ENCODE results near the gene DMGDH.

The DMGDH gene

GRCh38 chr5:79062436-79062835 is 7.0 kb downstream of the DMGDH start:
- DNase-seq, result no peak

DNA sequence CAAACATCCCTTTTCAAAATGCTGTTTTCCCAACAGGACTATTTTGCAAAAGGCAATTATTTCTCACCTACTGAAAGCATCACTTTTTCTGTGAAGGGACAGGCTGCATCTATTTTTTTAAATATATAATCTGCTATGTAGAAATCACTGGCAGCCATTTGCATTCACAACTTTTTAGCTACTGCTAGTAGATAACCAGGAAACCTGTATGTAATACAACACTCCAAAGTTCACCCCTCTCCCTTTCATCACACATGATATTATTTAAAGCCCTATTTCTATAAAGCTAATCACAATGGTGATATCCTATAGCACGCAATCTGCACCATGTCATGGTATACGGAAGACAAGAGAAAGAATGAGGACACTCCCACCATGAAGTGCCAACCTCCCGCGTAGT is 9.8 kb downstream of the DMGDH start:
- no peak for DNase-seq

GRCh38 chr5:79056847-79057246 is 12.6 kb downstream of the DMGDH start:
- no peak for DNase-seq

DNA sequence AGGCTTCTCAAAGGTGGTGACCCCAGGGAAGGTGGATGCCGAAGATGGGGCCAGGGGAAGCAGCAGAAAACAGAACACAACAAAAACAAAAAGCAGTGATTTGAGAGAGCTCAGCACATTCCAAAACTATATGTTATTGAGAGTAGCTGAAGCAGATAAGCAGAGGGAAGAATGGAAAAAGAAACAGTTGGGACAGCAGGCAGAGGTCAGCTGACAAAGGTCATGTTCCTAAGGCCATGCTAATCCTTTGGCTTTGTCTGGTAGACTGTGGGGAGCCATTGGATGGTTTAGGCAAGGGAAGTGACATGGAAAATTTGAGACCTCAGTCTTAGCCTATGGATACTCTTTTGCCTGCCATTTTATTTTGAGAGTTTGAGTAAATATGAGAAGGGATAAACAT is 14.5 kb downstream of the DMGDH start:
- no peak for DNase-seq

DNA sequence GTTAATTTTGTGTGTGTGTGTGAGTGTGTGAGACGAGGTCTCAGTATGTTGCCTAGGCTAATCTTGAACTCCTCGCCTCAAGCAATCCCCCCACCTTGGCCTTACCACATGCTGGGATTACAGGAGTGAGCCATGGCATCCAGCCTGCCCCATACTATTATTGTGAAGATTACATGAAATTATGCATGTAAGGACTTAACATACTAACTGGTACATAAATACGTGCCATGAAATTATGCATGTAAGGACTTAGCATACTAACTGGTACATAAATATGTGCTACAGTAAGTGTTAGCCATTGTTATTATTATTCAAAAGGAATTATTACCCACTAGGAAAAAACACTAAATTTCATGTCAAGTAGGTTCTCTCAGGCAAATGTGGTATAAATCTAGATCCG is 16.2 kb downstream of the DMGDH start:
- DNase-seq, result no peak

DNA sequence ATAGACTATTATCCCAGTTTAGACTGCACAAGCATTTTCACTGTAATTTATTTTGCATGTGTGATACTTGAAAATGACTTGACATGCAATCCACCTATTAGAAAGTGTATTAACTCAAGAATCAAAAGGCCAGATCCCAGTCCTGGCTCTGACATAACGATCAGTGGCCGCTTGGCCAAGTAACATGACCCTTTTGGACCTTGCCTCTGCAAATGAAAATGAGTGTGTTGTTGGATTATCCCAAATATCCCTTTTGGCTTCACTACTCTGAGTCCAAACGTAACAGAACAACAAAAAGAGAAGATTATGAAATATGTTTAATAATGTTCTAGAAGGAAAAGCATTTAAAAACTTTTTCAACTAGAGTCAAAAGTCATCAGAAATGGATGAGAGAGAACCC is 19.0 kb downstream of the DMGDH start:
- no peak for DNase-seq

GRCh38 chr5:79048437-79048836 is 21.0 kb downstream of the DMGDH start:
- DNase-seq, result no peak

DNA sequence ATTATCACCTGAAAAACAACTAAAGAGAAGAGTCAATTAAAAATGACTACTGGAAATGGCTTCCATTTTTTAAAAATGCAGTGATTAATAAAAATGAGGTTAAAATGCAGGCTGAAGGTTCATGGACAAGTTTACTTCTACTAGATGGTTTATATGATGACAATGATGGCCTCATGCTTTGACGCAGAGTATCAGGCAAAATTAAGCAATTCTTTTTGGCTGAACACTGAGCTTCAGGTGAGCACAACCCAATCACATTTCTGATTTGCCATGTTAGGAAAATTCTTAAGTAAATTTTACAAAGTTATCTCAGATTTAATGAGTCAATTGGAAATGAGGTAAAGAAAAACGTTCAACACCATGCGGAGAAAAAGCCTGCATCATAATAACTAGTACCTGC is 22.3 kb downstream of the DMGDH start:
- DNase-seq, result no peak

DNA sequence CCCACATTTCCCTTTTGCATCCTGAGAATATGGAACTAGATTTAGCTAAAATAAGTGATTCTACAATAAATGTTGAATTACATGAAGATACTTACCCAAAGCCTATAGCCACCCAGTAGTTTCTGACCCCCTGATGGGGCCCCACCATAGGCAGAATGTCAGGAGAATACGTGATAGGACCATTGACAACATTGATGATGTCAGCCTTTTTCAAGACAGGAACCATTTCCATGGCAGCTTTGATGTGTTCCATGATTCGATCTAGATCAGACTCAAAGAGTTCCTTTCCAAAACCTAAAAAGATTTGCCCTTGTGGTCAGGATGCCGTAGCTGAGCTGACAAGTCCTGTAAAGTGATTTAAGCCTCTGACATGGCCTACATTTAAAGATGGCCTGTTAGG is 27.3 kb downstream of the DMGDH start:
- DNase-seq, result no peak

DNA sequence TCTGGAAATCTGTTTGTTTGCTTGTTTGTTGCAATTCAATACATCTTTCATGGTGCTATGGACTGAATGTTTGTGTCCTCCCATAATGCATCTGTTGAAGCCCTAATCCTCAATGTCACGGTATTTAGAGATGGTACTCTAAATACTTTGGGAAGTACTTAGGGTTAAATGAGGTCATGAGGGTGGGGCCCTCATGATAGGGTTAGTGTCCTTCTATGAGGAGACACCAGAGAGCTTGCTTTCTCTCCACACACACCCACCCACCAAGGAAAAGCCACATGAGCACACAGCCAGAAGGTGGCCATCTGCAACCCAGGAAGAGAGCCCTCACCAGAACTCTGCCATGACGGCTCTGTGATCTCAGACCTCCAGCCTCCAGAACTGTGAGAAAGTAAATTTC is 32.7 kb downstream of the DMGDH start:
- DNase-seq, result no peak

DNA sequence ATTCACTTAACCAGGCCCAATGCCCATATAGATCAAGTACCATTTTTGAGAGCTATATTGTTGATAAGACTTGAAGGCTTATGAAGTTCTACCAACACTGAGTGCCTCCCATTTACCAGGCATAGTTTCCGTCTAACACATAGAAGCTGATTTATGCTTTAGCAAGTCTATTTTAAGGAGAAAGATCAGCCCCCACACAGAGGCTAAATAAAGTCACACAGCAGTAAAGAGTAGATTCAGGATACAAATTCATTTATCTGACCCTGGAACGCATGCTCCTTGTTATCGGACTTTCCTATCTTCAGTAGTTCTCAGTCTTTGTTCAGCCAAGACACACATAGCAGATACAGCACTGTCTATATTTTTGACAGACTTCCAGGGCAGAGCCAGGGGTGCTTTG is 34.2 kb downstream of the DMGDH start:
- DNase-seq, result no peak

- DNase-seq, result no peak
Measured at GRCh38 chr5:79032782-79033181, 36.7 kb downstream of the DMGDH start.

DNA sequence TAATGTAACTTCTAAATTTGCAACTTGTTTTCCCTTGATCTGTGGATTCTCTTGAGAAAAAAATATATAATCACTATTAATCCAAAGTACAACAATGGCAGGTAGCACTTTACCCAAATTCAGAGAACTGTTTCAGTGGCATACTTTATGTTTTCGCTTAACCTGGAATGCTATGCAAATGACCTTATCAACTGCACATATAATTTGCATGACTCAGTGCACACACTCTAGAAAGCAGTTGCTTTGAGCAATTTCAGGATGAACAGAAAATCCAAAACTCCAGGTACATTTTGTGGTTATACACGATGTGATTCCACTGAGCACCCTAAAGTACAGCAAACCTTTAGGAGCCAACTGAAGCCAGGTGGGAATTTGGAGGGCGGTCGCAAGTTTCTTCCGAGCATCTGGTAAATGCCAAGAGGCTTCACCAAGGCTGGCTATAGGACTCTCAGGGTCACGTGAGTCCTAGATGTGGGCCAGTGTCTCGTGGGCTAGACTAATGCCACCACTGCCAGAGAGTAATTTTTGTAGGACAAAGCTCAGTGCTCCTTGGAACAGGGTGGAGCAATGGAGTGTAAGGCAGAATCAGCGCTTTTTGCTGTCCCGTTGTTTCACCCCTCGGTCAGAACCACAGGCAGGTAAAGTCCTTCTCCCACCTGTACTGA is 37.3 kb downstream of the DMGDH start:
- no peak for DNase-seq

DNA sequence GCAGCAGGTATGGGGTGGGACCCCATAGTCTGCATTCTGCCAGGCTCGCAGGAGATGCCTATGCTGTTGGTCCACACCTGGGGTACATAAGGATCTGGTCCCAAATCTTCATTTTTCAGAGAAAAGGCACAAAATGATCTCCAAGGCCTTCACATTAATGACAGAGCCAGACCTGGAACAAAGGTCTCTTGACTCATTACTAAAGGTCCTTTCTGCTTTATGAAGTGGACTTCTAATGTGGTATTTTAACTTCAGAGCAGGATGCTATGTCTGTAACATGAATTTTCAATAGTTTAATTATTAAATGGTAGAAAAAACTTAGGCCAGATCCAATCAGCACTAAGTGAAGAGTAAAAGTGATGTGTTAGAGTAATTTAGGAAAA is 38.0 kb downstream of the DMGDH start:
- no peak for DNase-seq

DNA sequence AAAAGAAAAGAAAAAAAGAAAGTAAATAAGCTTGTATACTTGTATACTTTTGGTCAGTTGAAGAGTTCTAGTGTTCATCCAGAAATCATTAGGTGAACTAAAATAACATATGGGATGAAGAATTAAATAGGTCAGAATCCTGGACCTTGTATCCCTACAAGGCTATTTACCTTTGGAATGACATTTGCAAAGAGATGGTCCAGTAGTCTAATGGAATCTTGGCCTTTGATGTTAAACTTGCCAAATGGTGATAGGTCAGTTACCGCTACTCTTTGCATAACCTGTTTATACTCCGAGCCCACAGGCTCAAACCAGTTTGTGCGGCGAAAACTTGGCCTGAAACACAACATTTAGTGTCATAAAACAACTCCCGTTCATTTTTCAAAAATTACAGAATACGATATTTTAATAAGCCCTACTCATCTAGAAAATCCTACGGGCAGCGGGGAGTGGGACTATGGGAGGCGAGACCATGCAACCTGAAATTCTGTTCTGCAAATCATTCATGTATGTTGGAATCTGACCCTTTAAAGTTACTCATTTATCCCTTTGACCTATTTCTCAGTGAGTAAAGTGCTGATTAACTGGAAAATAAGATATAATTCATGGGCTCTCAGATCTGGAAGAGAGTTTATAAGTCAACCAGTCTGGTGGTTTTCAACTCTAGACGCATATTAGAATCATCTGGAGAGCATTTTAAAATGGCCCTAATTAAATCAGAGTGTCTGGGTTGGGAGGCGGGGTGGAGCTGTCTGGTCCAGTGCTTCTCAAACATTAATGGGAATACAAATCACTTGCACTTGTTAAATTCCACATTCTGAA is 38.6 kb downstream of the DMGDH start:
- no peak for DNase-seq

DNA sequence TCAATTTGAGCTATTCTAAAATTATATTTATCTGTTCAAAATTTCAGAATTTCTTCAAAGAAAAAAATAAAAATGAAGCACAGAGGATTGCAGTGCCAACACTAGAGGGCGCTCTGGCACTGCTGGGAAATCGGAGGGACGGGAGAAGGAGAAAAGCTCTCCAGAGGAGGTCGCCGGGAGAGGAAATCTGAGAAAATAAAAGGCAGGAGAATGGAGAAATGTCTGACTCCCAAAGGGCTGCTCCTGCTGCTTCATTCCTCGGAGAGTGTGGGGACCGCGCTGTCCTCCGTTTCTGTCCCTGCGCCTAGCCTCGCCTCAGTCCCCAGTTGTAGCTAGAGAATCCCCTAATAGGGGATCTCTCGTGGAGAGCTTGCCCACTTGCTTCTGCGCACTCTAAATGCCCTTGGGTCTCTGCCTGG is 44.4 kb downstream of the DMGDH start:
- peak; percentile 16 to 35 for DNase-seq

DNA sequence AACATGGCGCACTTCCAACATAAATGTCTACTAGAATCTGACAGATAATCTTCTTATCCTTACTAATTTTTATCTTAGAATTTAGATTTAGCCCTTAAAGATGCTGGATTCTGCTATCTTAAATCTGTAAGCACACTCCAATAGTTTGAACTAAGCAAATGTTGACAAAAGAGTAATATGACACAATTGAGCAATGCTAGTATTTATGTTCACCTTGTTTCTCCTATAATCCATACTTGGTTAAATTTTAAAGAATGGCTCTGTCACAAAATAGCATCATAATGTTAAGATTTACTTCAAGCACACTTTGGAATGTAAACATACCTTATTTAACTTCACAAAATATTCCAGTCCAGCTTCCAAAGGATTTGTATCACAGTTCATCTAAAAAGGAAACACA is 45.5 kb downstream of the DMGDH start:
- no peak for DNase-seq

- no peak for DNase-seq
Measured at GRCh38 chr5:79023348-79023747, 46.1 kb downstream of the DMGDH start.

DNA sequence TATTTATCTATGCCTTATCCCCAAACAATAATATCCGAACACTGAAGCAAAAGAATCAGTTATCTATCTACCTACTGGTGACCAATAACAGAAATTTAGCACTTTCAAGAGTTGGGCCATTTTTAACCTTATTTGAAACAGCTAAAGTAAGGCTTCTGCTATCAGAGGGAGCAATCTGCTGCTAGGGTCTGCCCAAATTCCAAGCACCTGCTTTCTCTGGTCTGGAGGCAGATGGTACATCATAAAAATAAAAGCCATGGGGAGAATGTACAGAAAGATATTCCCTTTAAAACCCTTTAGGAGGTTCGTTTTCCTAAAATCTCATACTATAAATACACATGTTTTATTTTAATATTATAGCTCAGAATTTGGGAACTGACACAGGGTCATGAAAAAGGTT is 46.7 kb downstream of the DMGDH start:
- DNase-seq, result no peak

DNA sequence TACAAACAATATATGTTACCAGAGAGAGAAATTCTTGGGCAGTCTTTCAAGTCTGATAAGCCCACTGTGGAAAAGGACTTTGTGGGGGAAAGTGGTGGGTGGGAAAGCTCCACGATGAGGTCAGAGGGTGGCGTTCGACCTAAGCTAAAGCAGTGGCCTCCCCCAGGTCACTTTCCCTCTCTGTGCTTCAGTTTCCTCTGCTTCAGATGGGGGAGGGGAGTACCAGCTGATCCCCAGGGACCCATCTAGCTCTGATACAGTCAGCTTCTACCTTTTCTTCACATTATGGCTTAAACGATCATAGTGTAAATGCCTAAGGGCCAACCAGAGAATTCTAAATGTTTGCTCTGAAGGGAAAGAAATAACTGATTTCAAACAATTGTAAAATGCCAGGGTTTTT is 47.7 kb downstream of the DMGDH start:
- no peak for DNase-seq

- peak; percentile 23 to 50 for DNase-seq
Measured at GRCh38 chr5:79020861-79021561, 48.5 kb downstream of the DMGDH start.

- no peak for DNase-seq
Measured at GRCh38 chr5:79014631-79015030, 54.8 kb downstream of the DMGDH start.

DNA sequence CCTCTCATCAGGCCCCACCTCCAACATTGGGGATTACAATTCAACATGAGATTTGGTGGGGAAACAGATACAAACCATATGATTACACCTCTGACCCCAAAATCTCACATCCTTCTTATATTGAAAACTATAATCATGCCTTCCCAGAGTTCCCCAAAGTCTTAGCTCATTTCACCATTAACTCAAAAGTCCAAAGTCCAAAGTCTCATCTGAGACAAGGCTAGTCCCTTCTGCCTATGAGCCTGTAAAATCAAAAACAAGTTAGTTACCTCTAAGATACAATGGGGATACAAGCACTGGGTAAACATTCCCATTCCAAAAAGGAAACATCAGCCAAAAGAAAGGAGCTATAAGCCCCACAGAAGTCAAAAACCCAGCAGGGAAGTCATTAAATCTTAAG is 57.6 kb downstream of the DMGDH start:
- DNase-seq, result no peak

DNA sequence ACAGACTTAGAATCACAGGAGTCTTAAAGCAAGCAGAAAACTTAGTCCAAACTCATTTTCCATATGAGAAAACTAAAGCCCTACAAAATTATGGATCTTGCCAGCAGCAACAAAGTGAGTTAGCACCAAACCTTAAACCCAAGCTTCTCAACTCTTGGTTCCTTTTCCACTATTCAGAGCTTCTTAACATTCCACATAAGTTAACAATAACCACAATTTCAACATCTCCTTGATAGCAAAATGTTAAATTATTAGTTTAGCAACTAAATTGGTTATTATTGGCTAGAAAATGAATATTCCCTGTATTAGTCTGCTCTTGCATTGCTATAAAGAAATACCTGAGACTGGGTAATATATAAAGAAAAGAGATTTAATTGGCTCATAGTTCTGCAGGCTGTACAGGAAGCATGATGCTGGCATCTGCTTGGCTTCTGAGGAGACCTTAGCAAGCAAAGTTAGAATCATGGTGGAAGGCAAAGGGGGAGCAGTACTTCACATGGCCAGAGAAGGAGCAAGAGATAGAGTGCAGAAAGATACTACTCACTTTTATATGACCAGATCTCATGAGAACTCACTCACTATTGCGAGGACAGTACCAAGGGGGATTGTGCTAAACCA is 58.1 kb downstream of the DMGDH start:
- DNase-seq, result no peak
